HepG2 (cell line): Measurements from ENCODE around the gene SYT8. TPM values are rescaled to one million over a fixed set of nuclear protein-coding genes. Genes with fewer than 3 reads are reported as not detected.

ENCODE experiments used
- CAMTA2 ChIP-seq: sonication (generic); formaldehyde crosslinking; IDR thresholded peaks from 2 replicates; pipeline ENCODE4 v1.4.0; 2020; ENCODE audit warnings: mild to moderate bottlenecking, missing genetic modification reagents, borderline replicate concordance
- ERF ChIP-seq: IDR thresholded peaks from 2 replicates; pipeline ENCODE4 v1.6.1; 2018; ENCODE audit warnings: missing biosample characterization, missing genetic modification reagents
- FOSL2 ChIP-seq: sonication (generic); formaldehyde crosslinking; IDR thresholded peaks from 2 replicates; pipeline ENCODE4 v1.4.0; 2020; ENCODE audit warnings: missing genetic modification reagents
- ISX ChIP-seq: sonication (generic); formaldehyde crosslinking; conservative IDR thresholded peaks from 2 replicates; pipeline ENCODE4 v1.5.0; 2020; ENCODE audit warnings: missing genetic modification reagents
- MAZ ChIP-seq, 2 experiments: sonication (generic) in 1 of 2; formaldehyde crosslinking in 1 of 2; IDR thresholded peaks; 2 replicates each; pipeline versions ENCODE4 v1.5.0 to v1.6.1; 2012 to 2020; ENCODE audit warnings: low read depth in 2 of 2, mild to moderate bottlenecking in 2 of 2, borderline replicate concordance in 1 of 2, improper control_type of control experiment in 1 of 2, low read length in 1 of 2, missing genetic modification reagents in 1 of 2, moderate library complexity in 1 of 2
- NFIC ChIP-seq: IDR thresholded peaks from 2 replicates; pipeline ENCODE4 v1.6.1; 2012; ENCODE audit warnings: mild to moderate bottlenecking, low read length, inconsistent platforms
- PRPF4 ChIP-seq: fragments of 200-400 bp; formaldehyde crosslinking; IDR thresholded peaks from 2 replicates; pipeline ENCODE4 v1.6.1; 2016; ENCODE audit warnings: low read length, low read depth; ENCODE audit not compliant: poor library complexity, severe bottlenecking
- REPIN1 ChIP-seq: sonication (generic); formaldehyde crosslinking; IDR thresholded peaks from 2 replicates; pipeline ENCODE4 v1.8.0; 2022; ENCODE audit warnings: missing genetic modification reagents, low read depth, mild to moderate bottlenecking, borderline replicate concordance
- RNF2 ChIP-seq: fragments of 450-650 bp; conservative IDR thresholded peaks from 2 replicates; pipeline ENCODE4 v1.6.1; 2016; ENCODE audit warnings: low read depth
- XRCC5 ChIP-seq: fragments of 200-400 bp; formaldehyde crosslinking; optimal IDR thresholded peaks from 2 replicates; pipeline ENCODE3; 2017; ENCODE audit warnings: mild to moderate bottlenecking, low read length
- ZBTB38 ChIP-seq: sonication (generic); formaldehyde crosslinking; IDR thresholded peaks from 2 replicates; pipeline ENCODE4 v1.5.1; 2020; ENCODE audit warnings: mild to moderate bottlenecking, missing genetic modification reagents
- ZNF326 ChIP-seq: sonication (generic); formaldehyde crosslinking; IDR thresholded peaks from 2 replicates; pipeline ENCODE4 v1.4.0; 2020; ENCODE audit warnings: missing genetic modification reagents, borderline replicate concordance
- ZNF501 ChIP-seq: sonication (generic); formaldehyde crosslinking; IDR thresholded peaks from 2 replicates; pipeline ENCODE4 v1.5.1; 2020; ENCODE audit warnings: mild to moderate bottlenecking, moderate library complexity, missing genetic modification reagents
- ZNF709 ChIP-seq: sonication (generic); formaldehyde crosslinking; IDR thresholded peaks from 2 replicates; pipeline ENCODE4 v1.5.0; 2020; ENCODE audit warnings: mild to moderate bottlenecking, missing genetic modification reagents
- ZNF747 ChIP-seq: sonication (generic); formaldehyde crosslinking; IDR thresholded peaks from 2 replicates; pipeline ENCODE4 v1.8.1; 2023; ENCODE audit warnings: missing genetic modification reagents, mild to moderate bottlenecking, borderline replicate concordance
- polyA plus RNA-seq, 8 experiments: library from polyadenylated mRNA; depleted of rRNA in 3 of 8; stranded (reverse) in 7 of 8; unstranded in 1 of 8; fragments of >200 nt; fragmentation: Illumina TruSeq in 4 of 8; extraction: Trizol in 4 of 8; gene quantifications; 2 replicates each; pipeline versions ENCODE4 v1.2.1 to v1.2.3, GENCODE V29; 2011 to 2016; ENCODE audit warnings: low read depth in 4 of 8, missing spikeins in 1 of 8, mixed read lengths in 1 of 8; ENCODE audit not compliant: insufficient read depth in 1 of 8
- total RNA-seq, 5 experiments: library from RNA; depleted of rRNA; stranded (reverse); fragments of >200 nt; fragmentation: Illumina TruSeq; extraction: Trizol; gene quantifications; 2 replicates each; pipeline ENCODE4 v1.2.3, GENCODE V29; 2016; ENCODE audit warnings: low read depth in 1 of 5
- TF ChIP-seq, protein P1 (sequence below): sonication (generic); formaldehyde crosslinking; IDR thresholded peaks from 2 replicates; pipeline ENCODE4 v1.5.0; 2020; ENCODE audit warnings: mild to moderate bottlenecking, missing genetic modification reagents, moderate library complexity
- TF ChIP-seq, protein P2 (sequence below): sonication (generic); formaldehyde crosslinking; IDR thresholded peaks from 2 replicates; pipeline ENCODE4 v1.4.0; 2020; ENCODE audit warnings: mild to moderate bottlenecking, missing genetic modification reagents
- TF ChIP-seq, protein P3 (sequence below): sonication (generic); formaldehyde crosslinking; IDR thresholded peaks from 2 replicates; pipeline ENCODE4 v1.8.0; 2022; ENCODE audit warnings: missing genetic modification reagents, low read depth, mild to moderate bottlenecking, borderline replicate concordance
- TF ChIP-seq, protein P4 (sequence below): sonication (generic); formaldehyde crosslinking; IDR thresholded peaks from 2 replicates; pipeline ENCODE4 v1.5.1; 2020; ENCODE audit warnings: mild to moderate bottlenecking, missing genetic modification reagents, moderate library complexity
- TF ChIP-seq, protein P5 (sequence below): IDR thresholded peaks from 2 replicates; pipeline ENCODE4 v1.6.1; 2018; ENCODE audit warnings: missing genetic modification reagents, mild to moderate bottlenecking, missing compliant biosample characterization

SYT8 gene
- total and polyA plus RNA-seq, 2 of the 13 experiments (the other 11 are each of a cell fraction or from before 2014, with no cell fraction given), result 0.60 to 2.3 TPM

- TF ChIP-seq, protein P1, sequence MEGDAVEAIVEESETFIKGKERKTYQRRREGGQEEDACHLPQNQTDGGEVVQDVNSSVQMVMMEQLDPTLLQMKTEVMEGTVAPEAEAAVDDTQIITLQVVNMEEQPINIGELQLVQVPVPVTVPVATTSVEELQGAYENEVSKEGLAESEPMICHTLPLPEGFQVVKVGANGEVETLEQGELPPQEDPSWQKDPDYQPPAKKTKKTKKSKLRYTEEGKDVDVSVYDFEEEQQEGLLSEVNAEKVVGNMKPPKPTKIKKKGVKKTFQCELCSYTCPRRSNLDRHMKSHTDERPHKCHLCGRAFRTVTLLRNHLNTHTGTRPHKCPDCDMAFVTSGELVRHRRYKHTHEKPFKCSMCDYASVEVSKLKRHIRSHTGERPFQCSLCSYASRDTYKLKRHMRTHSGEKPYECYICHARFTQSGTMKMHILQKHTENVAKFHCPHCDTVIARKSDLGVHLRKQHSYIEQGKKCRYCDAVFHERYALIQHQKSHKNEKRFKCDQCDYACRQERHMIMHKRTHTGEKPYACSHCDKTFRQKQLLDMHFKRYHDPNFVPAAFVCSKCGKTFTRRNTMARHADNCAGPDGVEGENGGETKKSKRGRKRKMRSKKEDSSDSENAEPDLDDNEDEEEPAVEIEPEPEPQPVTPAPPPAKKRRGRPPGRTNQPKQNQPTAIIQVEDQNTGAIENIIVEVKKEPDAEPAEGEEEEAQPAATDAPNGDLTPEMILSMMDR (CRISPR knock-in tag), result peak; percentile 97
- TF ChIP-seq ZNF501 (CRISPR knock-in tag) (peak; percentile 48; the same call in 1 of the 2 replicates), MAZ (IDR thresholded peaks at IDR 0.05; ENCODE audit: borderline replicate concordance, low read depth, low read length) (no peak), MAZ (CRISPR knock-in tag; IDR thresholded peaks at IDR 0.05; ENCODE audit: low read depth) (peak; percentile 78), ERF (CRISPR knock-in tag) (peak; percentile 48; the same call in 1 of the 2 replicates), PRPF4 (no peak), ZNF326 (CRISPR knock-in tag) (no peak), XRCC5 (peak; percentile 73), NFIC (no peak), RNF2 (0 out of 2 replicates have a peak, but pooled peaks have one; percentile 26), ZNF709 (CRISPR knock-in tag) (no peak), ZNF747 (no peak), ISX (CRISPR knock-in tag) (no peak), FOSL2 (CRISPR knock-in tag) (0 out of 2 replicates have a peak, but pooled peaks have one; percentile 29), CAMTA2 (CRISPR knock-in tag) (no peak), REPIN1 (0 out of 2 replicates have a peak, but pooled peaks have one; percentile 25), ZBTB38 (CRISPR knock-in tag) (peak; percentile 25; the same call in 1 of the 2 replicates)
- TF ChIP-seq, protein P2, sequence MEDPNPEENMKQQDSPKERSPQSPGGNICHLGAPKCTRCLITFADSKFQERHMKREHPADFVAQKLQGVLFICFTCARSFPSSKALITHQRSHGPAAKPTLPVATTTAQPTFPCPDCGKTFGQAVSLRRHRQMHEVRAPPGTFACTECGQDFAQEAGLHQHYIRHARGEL (CRISPR knock-in tag), result no peak
- TF ChIP-seq, protein P3, sequence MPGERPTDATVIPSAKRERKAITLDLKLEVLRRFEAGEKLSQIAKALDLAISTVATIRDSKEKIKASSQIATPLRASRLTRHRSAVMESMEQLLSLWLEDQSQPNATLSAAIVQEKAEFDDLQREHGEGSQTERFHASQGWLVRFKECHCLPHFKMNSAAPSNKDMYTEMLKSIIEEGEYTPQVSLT (CRISPR knock-in tag), result no peak
- TF ChIP-seq, protein P4, sequence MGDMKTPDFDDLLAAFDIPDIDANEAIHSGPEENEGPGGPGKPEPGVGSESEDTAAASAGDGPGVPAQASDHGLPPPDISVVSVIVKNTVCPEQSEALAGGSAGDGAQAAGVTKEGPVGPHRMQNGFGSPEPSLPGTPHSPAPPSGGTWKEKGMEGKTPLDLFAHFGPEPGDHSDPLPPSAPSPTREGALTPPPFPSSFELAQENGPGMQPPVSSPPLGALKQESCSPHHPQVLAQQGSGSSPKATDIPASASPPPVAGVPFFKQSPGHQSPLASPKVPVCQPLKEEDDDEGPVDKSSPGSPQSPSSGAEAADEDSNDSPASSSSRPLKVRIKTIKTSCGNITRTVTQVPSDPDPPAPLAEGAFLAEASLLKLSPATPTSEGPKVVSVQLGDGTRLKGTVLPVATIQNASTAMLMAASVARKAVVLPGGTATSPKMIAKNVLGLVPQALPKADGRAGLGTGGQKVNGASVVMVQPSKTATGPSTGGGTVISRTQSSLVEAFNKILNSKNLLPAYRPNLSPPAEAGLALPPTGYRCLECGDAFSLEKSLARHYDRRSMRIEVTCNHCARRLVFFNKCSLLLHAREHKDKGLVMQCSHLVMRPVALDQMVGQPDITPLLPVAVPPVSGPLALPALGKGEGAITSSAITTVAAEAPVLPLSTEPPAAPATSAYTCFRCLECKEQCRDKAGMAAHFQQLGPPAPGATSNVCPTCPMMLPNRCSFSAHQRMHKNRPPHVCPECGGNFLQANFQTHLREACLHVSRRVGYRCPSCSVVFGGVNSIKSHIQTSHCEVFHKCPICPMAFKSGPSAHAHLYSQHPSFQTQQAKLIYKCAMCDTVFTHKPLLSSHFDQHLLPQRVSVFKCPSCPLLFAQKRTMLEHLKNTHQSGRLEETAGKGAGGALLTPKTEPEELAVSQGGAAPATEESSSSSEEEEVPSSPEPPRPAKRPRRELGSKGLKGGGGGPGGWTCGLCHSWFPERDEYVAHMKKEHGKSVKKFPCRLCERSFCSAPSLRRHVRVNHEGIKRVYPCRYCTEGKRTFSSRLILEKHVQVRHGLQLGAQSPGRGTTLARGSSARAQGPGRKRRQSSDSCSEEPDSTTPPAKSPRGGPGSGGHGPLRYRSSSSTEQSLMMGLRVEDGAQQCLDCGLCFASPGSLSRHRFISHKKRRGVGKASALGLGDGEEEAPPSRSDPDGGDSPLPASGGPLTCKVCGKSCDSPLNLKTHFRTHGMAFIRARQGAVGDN (CRISPR knock-in tag), result peak; percentile 72
- TF ChIP-seq, protein P5, sequence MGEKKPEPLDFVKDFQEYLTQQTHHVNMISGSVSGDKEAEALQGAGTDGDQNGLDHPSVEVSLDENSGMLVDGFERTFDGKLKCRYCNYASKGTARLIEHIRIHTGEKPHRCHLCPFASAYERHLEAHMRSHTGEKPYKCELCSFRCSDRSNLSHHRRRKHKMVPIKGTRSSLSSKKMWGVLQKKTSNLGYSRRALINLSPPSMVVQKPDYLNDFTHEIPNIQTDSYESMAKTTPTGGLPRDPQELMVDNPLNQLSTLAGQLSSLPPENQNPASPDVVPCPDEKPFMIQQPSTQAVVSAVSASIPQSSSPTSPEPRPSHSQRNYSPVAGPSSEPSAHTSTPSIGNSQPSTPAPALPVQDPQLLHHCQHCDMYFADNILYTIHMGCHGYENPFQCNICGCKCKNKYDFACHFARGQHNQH (CRISPR knock-in tag), result 0 out of 2 replicates have a peak, but pooled peaks have one; percentile 44
Observed at GRCh38 chr11:1882265-1883238, 47.8 kb downstream of the SYT8 start (continued).
